GM19193 (cell line): Measurements from ENCODE around the gene TSPOAP1.

Experiments
- POLR2A ChIP-seq: IDR thresholded peaks from 4 replicates; pipeline ENCODE4 v1.6.1; 2011; ENCODE audit not compliant: insufficient read depth, insufficient read length; ENCODE audit errors: extremely low read depth

Gene TSPOAP1

GRCh38 chr17:58302171-58302918, 26.2 kb downstream of the TSPOAP1 start:
- TF ChIP-seq POLR2A = no peak

GRCh38 chr17:58301504-58302150, 27.0 kb downstream of the TSPOAP1 start:
- no peak for TF ChIP-seq POLR2A

GRCh38 chr17:58300336-58300735, 28.3 kb downstream of the TSPOAP1 start:
- no peak for TF ChIP-seq POLR2A

GRCh38 chr17:58294034-58294433, 34.6 kb downstream of the TSPOAP1 start:
- no peak for TF ChIP-seq POLR2A

- no peak for TF ChIP-seq POLR2A
Measured at GRCh38 chr17:58291246-58291645, 37.3 kb downstream of the TSPOAP1 start.

- TF ChIP-seq POLR2A = no peak
Measured at GRCh38 chr17:58289869-58290268, 38.7 kb downstream of the TSPOAP1 start.

GRCh38 chr17:58285422-58285810, 43.2 kb downstream of the TSPOAP1 start:
- TF ChIP-seq POLR2A = no peak

- no peak for TF ChIP-seq POLR2A
Measured at GRCh38 chr17:58284613-58285421, 43.8 kb downstream of the TSPOAP1 start.

GRCh38 chr17:58283674-58284612, 44.7 kb downstream of the TSPOAP1 start:
- TF ChIP-seq POLR2A = no peak

GRCh38 chr17:58282442-58282841, 46.2 kb downstream of the TSPOAP1 start:
- no peak for TF ChIP-seq POLR2A

- TF ChIP-seq POLR2A = no peak
Measured at GRCh38 chr17:58281511-58282011, 47.0 kb downstream of the TSPOAP1 start.

GRCh38 chr17:58280480-58281217, 47.9 kb downstream of the TSPOAP1 start, which contains the start of gene MPO:
MPO (minus strand) TSS chr17:58280935; CDS start chr17:58280758, 177 bp downstream.
- no peak for TF ChIP-seq POLR2A

- TF ChIP-seq POLR2A = no peak
Measured at GRCh38 chr17:58279736-58280479, 48.7 kb downstream of the TSPOAP1 start.
